ENCODE results near the gene ZNF554. TPM values are rescaled to one million over a fixed set of nuclear protein-coding genes. Genes with fewer than 3 reads are reported as not detected.

The ZNF554 gene
- total and polyA plus RNA-seq, 2 of the 8 experiments (the other 6 are each of a cell fraction or from before 2014, with no cell fraction given) = 1.8 to 5.7 TPM

DNA sequence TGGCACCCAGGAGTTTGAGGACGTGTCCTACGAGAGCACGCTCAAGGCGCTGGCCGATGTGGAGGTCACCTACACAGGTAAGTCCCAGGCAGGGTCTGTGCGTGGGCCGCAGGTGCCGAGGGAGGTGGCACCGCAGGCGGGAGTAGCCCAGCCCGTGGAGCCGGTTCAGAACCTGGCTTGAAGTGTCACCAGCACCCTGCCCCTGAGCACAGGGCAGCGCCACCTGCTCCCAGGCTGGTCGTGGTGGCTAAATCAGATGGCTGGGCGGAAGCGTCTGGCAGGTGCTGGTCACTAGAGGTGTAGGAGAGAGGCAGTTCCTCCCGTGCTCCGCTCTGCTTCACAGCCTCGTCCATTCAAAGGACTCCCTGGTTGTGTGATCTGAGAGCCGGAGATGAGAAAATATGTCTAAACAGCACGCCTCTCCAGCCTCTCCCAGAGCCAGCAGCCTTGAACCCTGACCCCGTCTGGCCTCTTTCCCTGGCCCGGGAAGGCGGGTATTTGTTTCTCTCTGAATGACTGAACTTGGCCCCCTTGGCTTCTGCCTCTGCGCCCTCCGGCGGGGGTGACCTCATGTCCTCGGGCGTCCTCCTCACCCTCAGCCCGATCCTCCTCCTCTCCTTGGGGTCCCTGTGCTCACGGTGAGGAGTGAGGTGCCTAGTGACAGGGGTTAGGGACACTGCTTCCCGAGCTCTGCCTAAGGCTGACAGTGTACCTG, 29.0 kb upstream of the ZNF554 start (continued):
- TF ChIP-seq, protein P1, sequence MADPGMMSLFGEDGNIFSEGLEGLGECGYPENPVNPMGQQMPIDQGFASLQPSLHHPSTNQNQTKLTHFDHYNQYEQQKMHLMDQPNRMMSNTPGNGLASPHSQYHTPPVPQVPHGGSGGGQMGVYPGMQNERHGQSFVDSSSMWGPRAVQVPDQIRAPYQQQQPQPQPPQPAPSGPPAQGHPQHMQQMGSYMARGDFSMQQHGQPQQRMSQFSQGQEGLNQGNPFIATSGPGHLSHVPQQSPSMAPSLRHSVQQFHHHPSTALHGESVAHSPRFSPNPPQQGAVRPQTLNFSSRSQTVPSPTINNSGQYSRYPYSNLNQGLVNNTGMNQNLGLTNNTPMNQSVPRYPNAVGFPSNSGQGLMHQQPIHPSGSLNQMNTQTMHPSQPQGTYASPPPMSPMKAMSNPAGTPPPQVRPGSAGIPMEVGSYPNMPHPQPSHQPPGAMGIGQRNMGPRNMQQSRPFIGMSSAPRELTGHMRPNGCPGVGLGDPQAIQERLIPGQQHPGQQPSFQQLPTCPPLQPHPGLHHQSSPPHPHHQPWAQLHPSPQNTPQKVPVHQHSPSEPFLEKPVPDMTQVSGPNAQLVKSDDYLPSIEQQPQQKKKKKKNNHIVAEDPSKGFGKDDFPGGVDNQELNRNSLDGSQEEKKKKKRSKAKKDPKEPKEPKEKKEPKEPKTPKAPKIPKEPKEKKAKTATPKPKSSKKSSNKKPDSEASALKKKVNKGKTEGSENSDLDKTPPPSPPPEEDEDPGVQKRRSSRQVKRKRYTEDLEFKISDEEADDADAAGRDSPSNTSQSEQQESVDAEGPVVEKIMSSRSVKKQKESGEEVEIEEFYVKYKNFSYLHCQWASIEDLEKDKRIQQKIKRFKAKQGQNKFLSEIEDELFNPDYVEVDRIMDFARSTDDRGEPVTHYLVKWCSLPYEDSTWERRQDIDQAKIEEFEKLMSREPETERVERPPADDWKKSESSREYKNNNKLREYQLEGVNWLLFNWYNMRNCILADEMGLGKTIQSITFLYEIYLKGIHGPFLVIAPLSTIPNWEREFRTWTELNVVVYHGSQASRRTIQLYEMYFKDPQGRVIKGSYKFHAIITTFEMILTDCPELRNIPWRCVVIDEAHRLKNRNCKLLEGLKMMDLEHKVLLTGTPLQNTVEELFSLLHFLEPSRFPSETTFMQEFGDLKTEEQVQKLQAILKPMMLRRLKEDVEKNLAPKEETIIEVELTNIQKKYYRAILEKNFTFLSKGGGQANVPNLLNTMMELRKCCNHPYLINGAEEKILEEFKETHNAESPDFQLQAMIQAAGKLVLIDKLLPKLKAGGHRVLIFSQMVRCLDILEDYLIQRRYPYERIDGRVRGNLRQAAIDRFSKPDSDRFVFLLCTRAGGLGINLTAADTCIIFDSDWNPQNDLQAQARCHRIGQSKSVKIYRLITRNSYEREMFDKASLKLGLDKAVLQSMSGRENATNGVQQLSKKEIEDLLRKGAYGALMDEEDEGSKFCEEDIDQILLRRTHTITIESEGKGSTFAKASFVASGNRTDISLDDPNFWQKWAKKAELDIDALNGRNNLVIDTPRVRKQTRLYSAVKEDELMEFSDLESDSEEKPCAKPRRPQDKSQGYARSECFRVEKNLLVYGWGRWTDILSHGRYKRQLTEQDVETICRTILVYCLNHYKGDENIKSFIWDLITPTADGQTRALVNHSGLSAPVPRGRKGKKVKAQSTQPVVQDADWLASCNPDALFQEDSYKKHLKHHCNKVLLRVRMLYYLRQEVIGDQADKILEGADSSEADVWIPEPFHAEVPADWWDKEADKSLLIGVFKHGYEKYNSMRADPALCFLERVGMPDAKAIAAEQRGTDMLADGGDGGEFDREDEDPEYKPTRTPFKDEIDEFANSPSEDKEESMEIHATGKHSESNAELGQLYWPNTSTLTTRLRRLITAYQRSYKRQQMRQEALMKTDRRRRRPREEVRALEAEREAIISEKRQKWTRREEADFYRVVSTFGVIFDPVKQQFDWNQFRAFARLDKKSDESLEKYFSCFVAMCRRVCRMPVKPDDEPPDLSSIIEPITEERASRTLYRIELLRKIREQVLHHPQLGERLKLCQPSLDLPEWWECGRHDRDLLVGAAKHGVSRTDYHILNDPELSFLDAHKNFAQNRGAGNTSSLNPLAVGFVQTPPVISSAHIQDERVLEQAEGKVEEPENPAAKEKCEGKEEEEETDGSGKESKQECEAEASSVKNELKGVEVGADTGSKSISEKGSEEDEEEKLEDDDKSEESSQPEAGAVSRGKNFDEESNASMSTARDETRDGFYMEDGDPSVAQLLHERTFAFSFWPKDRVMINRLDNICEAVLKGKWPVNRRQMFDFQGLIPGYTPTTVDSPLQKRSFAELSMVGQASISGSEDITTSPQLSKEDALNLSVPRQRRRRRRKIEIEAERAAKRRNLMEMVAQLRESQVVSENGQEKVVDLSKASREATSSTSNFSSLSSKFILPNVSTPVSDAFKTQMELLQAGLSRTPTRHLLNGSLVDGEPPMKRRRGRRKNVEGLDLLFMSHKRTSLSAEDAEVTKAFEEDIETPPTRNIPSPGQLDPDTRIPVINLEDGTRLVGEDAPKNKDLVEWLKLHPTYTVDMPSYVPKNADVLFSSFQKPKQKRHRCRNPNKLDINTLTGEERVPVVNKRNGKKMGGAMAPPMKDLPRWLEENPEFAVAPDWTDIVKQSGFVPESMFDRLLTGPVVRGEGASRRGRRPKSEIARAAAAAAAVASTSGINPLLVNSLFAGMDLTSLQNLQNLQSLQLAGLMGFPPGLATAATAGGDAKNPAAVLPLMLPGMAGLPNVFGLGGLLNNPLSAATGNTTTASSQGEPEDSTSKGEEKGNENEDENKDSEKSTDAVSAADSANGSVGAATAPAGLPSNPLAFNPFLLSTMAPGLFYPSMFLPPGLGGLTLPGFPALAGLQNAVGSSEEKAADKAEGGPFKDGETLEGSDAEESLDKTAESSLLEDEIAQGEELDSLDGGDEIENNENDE (IDR thresholded peaks at IDR 0.05; ENCODE audit: insufficient replicate concordance, low read length) = no peak
- TF ChIP-seq MAFK (IDR thresholded peaks at IDR 0.05; ENCODE audit: low read depth, low read length) (no peak), POLR2A (IDR thresholded peaks at IDR 0.05; ENCODE audit: control extremely low read depth in 1 of 2, low read depth in 2 of 2, low read length in 2 of 2) (no peak), SUZ12 (IDR thresholded peaks at IDR 0.05; ENCODE audit: low read length) (no peak), CHD1 (IDR thresholded peaks at IDR 0.05; ENCODE audit: low read depth, low read length) (no peak), CEBPB (IDR thresholded peaks at IDR 0.05; ENCODE audit: low read depth, low read length) (no peak), TAF1 (IDR thresholded peaks at IDR 0.05; ENCODE audit: low read depth, low read length) (no peak), HDAC2 (IDR thresholded peaks at IDR 0.05; ENCODE audit: borderline replicate concordance in 1 of 2, low read depth in 2 of 2, low read length in 2 of 2) (no peak), TEAD4 (IDR thresholded peaks at IDR 0.05; ENCODE audit: low read depth, low read length) (no peak), JUN (IDR thresholded peaks at IDR 0.05; ENCODE audit: low read depth, low read length) (no peak), GTF2F1 (IDR thresholded peaks at IDR 0.05; ENCODE audit: borderline replicate concordance, low read depth, low read length) (no peak)
